ENCODE data around the gene KRT39.
A peak's percentile ranks its signal among the peaks of the same experiment; 100 is the strongest.

KRT39 gene

GRCh38 chr17:40980596-40980995 is 13.8 kb upstream of the KRT39 start:
- DNase-seq: peak in 23 of 56 donors; percentile 1 to 46 (median 12)

GRCh38 chr17:40980117-40980516 is 13.4 kb upstream of the KRT39 start:
- no peak for DNase-seq

DNA sequence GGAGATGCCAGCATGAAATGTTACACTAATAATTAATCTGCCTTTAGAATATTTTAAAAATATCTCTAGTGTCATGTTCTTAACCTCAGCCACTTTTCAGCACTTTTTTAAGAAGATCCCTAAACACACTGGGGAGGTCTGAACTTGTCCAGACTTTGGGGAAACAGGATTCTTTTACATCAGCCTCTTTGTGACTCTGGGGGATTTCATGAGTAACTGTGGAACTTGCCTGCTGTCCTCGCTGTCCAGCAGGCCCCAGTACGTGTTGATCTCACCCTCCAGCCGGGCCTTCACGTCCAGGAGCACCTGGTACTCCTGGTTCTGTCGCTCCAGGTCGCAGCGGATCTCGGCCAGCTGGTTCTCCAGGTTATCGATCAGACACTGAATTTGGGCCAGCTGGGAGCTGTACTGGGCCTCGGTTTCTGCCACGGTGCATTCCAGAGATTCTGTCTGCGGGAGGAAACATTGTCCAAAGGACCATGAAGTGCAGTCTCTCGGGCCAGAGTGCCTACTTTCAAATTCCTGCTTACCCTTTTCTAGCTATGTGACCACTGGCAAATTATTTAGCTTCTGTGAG is 11.9 kb upstream of the KRT39 start:
- no peak for DNase-seq

DNA sequence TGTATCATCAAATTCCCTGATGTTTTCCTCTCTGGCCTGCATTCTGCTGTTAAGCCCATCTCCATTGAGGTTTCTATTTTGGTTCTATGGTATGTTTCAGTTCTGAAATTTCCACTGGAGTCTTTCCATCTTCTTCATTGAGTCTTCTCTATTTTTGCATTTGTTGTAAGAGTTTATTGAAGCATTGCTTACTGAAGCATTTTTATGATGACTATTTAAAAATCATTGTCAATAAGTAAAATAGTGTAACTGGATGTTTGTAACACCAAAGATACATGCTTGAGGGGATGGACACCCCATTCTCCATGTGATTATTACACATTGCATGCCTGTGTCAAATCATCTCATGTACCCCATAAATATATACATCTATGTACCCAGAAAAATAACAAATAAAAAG is 8.8 kb upstream of the KRT39 start:
- no peak for DNase-seq

GRCh38 chr17:40974366-40974765 is 7.6 kb upstream of the KRT39 start:
- DNase-seq: no peak

GRCh38 chr17:40967582-40967981 is 834 bp upstream of the KRT39 start:
- DNase-seq: no peak

DNA sequence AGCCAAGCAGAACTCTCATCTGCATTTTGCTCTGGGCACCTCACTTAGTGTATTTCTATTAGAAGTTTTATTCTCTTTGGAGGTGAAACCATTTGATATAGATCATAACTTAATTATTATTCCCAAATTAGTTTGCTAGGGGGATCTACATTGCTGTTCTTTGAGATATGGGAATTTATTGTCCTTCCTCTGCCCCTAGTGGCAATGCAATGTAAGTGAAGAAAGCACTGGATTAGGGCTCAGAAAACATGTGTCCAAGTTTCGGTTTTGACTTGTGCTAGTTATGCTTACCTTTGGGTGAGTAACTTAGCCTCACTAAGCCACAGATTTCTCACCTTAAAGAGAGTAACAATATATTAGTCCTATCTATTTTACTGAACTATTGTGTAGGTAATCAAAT is 2.9 kb downstream of the KRT39 start:
- no peak for DNase-seq

GRCh38 chr17:40962059-40962561 is 4.6 kb downstream of the KRT39 start:
- DNase-seq: no peak

GRCh38 chr17:40961591-40961990 is 5.2 kb downstream of the KRT39 start:
- no peak for DNase-seq

DNA sequence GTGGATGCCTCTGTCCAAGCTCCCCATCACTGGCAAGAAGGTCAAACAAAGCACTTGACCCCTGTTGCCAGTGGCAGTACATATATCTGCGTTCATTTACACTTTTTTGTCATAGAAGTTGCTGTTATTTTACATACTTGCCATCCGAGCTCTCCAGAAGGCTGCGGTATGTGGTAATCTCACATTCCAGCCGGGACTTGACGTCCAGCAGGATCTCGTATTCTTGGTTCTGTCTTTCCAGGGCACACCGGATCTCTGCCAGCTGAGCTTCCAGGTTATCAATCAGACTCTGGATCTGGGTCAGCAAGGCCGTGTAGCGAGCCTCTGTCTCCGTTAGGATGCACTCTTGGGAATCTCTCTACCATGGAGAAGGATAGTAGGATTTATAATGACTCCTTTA is 6.6 kb downstream of the KRT39 start:
- DNase-seq: no peak

DNA sequence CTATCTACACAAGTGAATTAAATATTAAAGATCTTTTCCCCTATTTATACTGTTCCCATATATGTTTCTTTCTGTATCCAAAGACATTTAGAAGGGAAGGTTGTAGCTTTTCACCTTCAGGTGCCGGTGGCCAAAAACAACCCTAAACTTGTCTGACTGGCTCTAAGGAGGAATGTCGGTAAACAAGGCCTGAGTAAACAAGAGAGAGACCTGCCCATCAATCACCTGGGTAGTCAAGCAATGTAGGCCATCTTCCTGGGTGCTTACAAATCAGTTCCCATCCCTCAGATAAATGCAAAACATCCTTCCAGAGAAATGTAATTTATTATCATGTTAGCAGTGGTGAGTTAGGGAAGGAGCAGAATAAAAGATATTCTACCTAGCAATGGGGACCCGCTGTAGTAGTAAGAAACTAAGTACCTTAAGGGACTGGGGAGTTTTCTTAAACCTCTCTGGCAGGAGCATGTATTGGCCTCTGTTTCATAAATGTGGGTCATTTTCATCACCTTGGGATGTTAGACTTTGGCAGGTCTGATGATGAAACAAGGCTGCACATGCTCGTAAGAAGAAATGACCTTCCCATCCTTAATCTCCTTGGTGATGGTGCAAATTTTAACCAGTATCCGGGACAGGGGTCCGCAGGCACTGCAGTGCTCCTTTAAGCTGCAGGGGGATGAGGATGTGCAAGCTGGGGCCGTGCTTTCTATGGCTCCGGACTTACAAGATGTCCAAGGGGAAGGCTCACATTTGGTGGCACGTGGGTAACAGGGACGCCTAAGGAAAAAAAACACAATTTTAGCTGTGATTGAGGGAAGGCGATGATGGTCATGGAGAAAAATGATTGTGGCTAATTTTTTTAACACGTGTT is 8.4 kb downstream of the KRT39 start:
- DNase-seq: no peak

GRCh38 chr17:40956401-40957254 is 10.1 kb downstream of the KRT39 start:
- DNase-seq: no peak

GRCh38 chr17:40953881-40954280 is 12.9 kb downstream of the KRT39 start:
- DNase-seq: no peak

GRCh38 chr17:40952661-40953060 is 14.1 kb downstream of the KRT39 start:
- no peak for DNase-seq

DNA sequence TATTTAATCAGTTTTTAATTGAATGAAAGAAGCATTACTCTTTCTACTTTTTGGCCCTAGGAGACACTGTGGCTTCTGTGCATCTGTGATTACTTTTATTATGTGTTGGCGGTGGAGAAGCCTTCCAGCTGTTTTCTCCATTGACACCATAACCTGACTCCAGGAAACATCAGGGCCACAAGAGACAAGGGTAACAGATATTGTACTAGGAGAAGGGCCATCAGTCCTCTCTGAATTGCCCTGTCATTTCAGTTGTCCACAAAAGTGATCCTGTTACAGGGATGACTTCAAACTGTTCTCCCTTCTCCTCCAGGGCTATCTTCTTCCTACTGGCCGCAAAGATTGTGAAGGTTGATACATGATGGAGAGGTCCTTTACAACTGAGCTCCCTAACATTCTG is 14.6 kb downstream of the KRT39 start:
- DNase-seq: no peak

DNA sequence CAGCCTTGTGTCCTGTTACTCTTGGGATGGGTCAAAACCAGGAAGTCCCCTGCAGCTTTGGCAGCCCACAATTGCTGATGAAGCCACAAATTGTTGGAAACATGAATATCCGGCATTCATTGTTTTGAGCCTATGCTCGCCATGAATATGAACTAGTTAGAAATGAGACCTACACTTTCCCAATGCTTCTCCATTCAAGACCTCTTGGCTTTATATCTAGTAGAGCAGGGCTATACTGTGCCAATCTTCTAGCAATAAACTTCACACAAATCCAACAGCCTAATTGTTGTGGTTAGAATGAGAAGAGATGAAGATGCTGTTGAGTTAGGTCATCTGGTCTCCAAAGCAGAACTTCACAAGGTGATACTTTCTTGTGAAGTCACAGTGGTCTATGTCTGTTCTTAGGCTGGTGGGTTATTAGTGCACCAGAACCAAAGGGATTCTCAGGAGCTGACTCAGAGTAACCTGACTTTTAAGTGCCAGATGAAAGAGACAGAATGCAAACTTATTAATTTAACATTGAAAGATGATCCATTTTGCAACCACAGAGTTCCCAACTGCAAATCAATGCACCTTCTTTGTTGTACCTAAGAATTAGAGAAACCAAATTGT is 15.6 kb downstream of the KRT39 start:
- DNase-seq: no peak

DNA sequence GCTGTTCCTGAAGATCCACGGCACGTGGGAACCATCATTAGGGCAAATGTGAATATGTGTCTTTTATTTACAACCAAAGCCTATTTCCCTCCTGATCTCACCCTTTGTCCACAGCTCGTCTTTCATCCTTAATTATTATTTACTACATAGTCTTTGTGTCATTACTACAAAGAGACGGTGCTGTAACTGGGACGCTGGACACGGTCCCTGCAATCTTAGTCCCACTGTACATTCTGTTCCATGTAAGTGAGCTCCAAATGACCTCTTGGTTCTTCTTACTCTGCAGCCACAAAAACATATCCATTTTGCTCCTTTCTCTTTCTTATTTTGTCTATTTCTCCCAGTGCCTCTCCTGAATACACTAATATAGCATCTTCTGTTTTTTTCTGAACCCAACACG is 16.6 kb downstream of the KRT39 start:
- DNase-seq: no peak

- no peak for DNase-seq
Observed at GRCh38 chr17:40949418-40949817, 17.3 kb downstream of the KRT39 start.

GRCh38 chr17:40947929-40948328 is 18.8 kb downstream of the KRT39 start:
- DNase-seq: no peak

DNA sequence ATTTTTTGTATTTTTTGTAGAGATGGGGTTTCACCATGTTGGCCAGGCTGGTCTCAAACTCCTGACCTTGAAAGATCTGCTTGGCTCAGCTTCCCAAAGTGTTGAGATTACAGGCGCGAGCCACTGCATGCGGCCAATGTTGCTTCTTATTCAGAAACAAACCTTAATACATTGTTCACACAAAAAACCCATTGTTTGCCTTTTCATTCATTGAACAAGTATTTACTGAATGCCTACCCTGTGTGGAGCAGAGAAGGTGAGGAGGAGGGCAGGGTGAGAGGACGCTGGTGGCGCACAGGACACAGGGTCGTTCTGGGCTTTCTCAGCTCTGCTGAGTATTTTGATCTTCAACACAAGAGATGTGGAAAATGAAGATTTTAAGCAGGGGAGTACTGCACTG is 21.3 kb downstream of the KRT39 start:
- no peak for DNase-seq

DNA sequence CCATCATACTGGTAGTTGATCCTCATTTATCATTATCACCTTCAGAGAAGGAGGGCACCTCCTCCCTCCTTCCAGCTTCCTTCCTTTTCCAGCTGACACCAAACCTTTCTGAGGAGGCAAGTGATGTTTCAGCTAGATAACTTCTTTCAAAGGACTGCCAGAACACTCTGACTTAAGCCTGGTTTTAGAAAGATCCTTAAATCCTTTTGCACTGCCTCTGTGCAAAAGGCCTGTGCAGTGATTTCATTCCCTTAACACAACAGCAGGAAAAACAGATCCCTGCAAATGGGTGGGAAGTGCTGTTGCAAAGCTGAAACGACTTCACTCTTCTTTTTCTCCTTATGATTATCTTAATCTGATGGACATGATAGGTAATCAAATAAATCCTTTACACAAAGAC is 22.2 kb downstream of the KRT39 start:
- DNase-seq: no peak

DNA sequence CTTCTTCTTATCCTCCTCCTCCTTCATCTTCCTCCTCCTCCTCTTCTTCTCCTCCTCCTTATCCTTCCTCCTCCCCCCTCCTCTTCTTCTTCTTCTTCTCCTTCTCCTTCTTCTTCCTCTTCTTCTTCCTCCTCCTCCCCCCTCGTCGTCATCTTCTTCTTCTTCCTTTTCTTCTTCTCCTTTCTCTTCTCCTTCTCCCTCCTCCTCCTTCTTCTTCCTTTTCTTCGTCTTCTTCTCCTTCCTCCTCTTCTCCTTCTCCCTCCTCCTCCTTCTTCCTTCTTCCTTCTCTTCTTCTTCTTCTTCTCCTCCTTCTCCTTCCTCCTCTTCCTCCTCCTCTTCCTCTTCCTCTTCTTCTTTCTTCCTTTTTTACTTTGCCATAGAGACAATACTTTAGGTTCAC is 24.2 kb downstream of the KRT39 start:
- DNase-seq: no peak

Measured in amygdala (tissue), 56 donors.